HEK293 (cell line): ENCODE measurements around the gene MAML3.

Experiments used
- BCL11A ChIP-seq: fragments of 450-650 bp; formaldehyde crosslinking; IDR thresholded peaks from 2 replicates; pipeline ENCODE4 v1.5.1; 2016; ENCODE audit warnings: low read depth, missing biosample characterization, missing genetic modification characterization
- GLI2 ChIP-seq: fragments of 450-650 bp; formaldehyde crosslinking; IDR thresholded peaks from 2 replicates; pipeline ENCODE4; 2017; ENCODE audit warnings: missing biosample characterization, missing genetic modification characterization, low read depth, borderline replicate concordance
- HOXD13 ChIP-seq: sonication (generic); formaldehyde crosslinking; IDR thresholded peaks from 2 replicates; pipeline ENCODE4 v1.8.0; 2022; ENCODE audit warnings: missing genetic modification reagents, borderline replicate concordance
- MZF1 ChIP-seq: fragments of 450-650 bp; formaldehyde crosslinking; IDR thresholded peaks from 2 replicates; pipeline ENCODE4 v1.5.1; 2017; ENCODE audit warnings: missing biosample characterization, missing genetic modification characterization, borderline replicate concordance
- PRDM2 ChIP-seq: fragments of 450-650 bp; formaldehyde crosslinking; IDR thresholded peaks from 2 replicates; pipeline ENCODE4 v1.5.1; 2016; ENCODE audit warnings: missing biosample characterization, missing genetic modification characterization, borderline replicate concordance
- ZBTB8A ChIP-seq: fragments of 450-650 bp; formaldehyde crosslinking; IDR thresholded peaks from 2 replicates; pipeline ENCODE4 v1.5.1; 2016; ENCODE audit warnings: missing biosample characterization, missing genetic modification characterization
- ZFP69B ChIP-seq: fragments of 450-650 bp; formaldehyde crosslinking; IDR thresholded peaks from 2 replicates; pipeline ENCODE4 v1.5.1; 2016; ENCODE audit warnings: missing biosample characterization, missing genetic modification characterization
- ZNF112 ChIP-seq: fragments of 450-650 bp; formaldehyde crosslinking; IDR thresholded peaks from 2 replicates; pipeline ENCODE4 v1.5.0; 2017; ENCODE audit warnings: missing biosample characterization, missing genetic modification characterization
- ZNF138 ChIP-seq: fragments of 450-650 bp; formaldehyde crosslinking; IDR thresholded peaks from 2 replicates; pipeline ENCODE4 v1.5.1; 2016; ENCODE audit warnings: missing biosample characterization, missing genetic modification characterization, borderline replicate concordance
- ZNF211 ChIP-seq: fragments of 450-650 bp; formaldehyde crosslinking; IDR thresholded peaks from 2 replicates; pipeline ENCODE4 v1.5.1; 2016; ENCODE audit warnings: low read depth, missing biosample characterization, missing genetic modification characterization
- ZNF23 ChIP-seq: fragments of 450-650 bp; formaldehyde crosslinking; IDR thresholded peaks from 2 replicates; pipeline ENCODE4 v1.5.1; 2016; ENCODE audit warnings: missing biosample characterization, missing genetic modification characterization, borderline replicate concordance
- ZNF239 ChIP-seq: fragments of 450-650 bp; formaldehyde crosslinking; IDR thresholded peaks from 2 replicates; pipeline ENCODE4 v1.5.1; 2016; ENCODE audit warnings: missing biosample characterization, missing genetic modification characterization
- ZNF341 ChIP-seq: fragments of 450-650 bp; formaldehyde crosslinking; IDR thresholded peaks from 2 replicates; pipeline ENCODE4; 2016; ENCODE audit warnings: low read depth, missing biosample characterization, missing genetic modification characterization
- ZNF398 ChIP-seq: fragments of 450-650 bp; formaldehyde crosslinking; IDR thresholded peaks from 2 replicates; pipeline ENCODE4 v1.5.1; 2017; ENCODE audit warnings: missing biosample characterization, missing genetic modification characterization
- ZNF426 ChIP-seq: fragments of 450-650 bp; formaldehyde crosslinking; IDR thresholded peaks from 2 replicates; pipeline ENCODE4 v1.5.1; 2017; ENCODE audit warnings: missing biosample characterization, missing genetic modification characterization, mild to moderate bottlenecking, inconsistent platforms, moderate library complexity
- ZNF433 ChIP-seq: fragments of 450-650 bp; formaldehyde crosslinking; IDR thresholded peaks from 2 replicates; pipeline ENCODE4 v1.5.1; 2016; ENCODE audit warnings: missing biosample characterization, missing genetic modification characterization, low read depth
- ZNF449 ChIP-seq: fragments of 450-650 bp; formaldehyde crosslinking; IDR thresholded peaks from 2 replicates; pipeline ENCODE4 v1.5.1; 2017; ENCODE audit warnings: missing biosample characterization, mild to moderate bottlenecking, missing genetic modification characterization, moderate library complexity
- ZNF501 ChIP-seq: fragments of 450-650 bp; formaldehyde crosslinking; IDR thresholded peaks from 2 replicates; pipeline ENCODE4 v1.5.1; 2016; ENCODE audit warnings: missing biosample characterization, missing genetic modification characterization
- ZNF555 ChIP-seq: fragments of 450-650 bp; formaldehyde crosslinking; conservative IDR thresholded peaks from 2 replicates; pipeline ENCODE4 v1.5.1; 2017; ENCODE audit warnings: missing biosample characterization, mild to moderate bottlenecking, missing genetic modification characterization, inconsistent platforms
- ZNF580 ChIP-seq: fragments of 450-650 bp; formaldehyde crosslinking; IDR thresholded peaks from 2 replicates; pipeline ENCODE4 v1.5.1; 2016; ENCODE audit warnings: missing biosample characterization, missing genetic modification characterization
- ZNF768 ChIP-seq: fragments of 450-650 bp; formaldehyde crosslinking; IDR thresholded peaks from 2 replicates; pipeline ENCODE4 v1.5.1; 2018; ENCODE audit warnings: missing biosample characterization, mild to moderate bottlenecking, missing genetic modification characterization
- TF ChIP-seq, protein P1 (sequence below): fragments of 450-650 bp; formaldehyde crosslinking; IDR thresholded peaks from 2 replicates; pipeline ENCODE4 v1.5.1; 2016; ENCODE audit warnings: missing biosample characterization, missing genetic modification characterization
- TF ChIP-seq, protein P2 (sequence below): fragments of 450-650 bp; IDR thresholded peaks from 2 replicates; pipeline ENCODE4 v1.5.1; 2018; ENCODE audit warnings: missing biosample characterization, mild to moderate bottlenecking, missing genetic modification characterization

MAML3 gene

GRCh38 chr4:140049024-140049848 lies 104.7 kb downstream of the MAML3 start (continued):
- TF ChIP-seq, protein P1, sequence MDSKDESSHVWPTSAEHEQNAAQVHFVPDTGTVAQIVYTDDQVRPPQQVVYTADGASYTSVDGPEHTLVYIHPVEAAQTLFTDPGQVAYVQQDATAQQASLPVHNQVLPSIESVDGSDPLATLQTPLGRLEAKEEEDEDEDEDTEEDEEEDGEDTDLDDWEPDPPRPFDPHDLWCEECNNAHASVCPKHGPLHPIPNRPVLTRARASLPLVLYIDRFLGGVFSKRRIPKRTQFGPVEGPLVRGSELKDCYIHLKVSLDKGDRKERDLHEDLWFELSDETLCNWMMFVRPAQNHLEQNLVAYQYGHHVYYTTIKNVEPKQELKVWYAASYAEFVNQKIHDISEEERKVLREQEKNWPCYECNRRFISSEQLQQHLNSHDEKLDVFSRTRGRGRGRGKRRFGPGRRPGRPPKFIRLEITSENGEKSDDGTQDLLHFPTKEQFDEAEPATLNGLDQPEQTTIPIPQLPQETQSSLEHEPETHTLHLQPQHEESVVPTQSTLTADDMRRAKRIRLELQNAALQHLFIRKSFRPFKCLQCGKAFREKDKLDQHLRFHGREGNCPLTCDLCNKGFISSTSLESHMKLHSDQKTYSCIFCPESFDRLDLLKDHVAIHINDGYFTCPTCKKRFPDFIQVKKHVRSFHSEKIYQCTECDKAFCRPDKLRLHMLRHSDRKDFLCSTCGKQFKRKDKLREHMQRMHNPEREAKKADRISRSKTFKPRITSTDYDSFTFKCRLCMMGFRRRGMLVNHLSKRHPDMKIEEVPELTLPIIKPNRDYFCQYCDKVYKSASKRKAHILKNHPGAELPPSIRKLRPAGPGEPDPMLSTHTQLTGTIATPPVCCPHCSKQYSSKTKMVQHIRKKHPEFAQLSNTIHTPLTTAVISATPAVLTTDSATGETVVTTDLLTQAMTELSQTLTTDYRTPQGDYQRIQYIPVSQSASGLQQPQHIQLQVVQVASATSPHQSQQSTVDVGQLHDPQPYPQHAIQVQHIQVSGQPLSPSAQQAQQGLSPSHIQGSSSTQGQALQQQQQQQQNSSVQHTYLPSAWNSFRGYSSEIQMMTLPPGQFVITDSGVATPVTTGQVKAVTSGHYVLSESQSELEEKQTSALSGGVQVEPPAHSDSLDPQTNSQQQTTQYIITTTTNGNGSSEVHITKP (tag by site-specific recombination) = peak; percentile 81
- TF ChIP-seq ZNF555 (tag by site-specific recombination) (no peak), ZNF580 (tag by site-specific recombination) (no peak), ZBTB8A (tag by site-specific recombination) (no peak), ZFP69B (tag by site-specific recombination) (peak; percentile 77), ZNF23 (tag by site-specific recombination) (no peak), ZNF501 (tag by site-specific recombination) (no peak), GLI2 (no peak), ZNF768 (tag by site-specific recombination) (no peak), ZNF433 (tag by site-specific recombination) (no peak), HOXD13 (CRISPR knock-in tag) (no peak), ZNF426 (tag by site-specific recombination) (no peak), PRDM2 (tag by site-specific recombination) (no peak), ZNF398 (peak; percentile 12; the same call in 1 of the 2 replicates), ZNF341 (tag by site-specific recombination) (no peak; the same call in 1 of the 2 replicates), ZNF138 (tag by site-specific recombination) (no peak), ZNF211 (tag by site-specific recombination) (no peak), ZNF112 (tag by site-specific recombination) (no peak), BCL11A (tag by site-specific recombination) (no peak), ZNF239 (no peak), ZNF449 (tag by site-specific recombination) (no peak), MZF1 (tag by site-specific recombination) (peak; percentile 42; the same call in 1 of the 2 replicates)
- TF ChIP-seq, protein P2, sequence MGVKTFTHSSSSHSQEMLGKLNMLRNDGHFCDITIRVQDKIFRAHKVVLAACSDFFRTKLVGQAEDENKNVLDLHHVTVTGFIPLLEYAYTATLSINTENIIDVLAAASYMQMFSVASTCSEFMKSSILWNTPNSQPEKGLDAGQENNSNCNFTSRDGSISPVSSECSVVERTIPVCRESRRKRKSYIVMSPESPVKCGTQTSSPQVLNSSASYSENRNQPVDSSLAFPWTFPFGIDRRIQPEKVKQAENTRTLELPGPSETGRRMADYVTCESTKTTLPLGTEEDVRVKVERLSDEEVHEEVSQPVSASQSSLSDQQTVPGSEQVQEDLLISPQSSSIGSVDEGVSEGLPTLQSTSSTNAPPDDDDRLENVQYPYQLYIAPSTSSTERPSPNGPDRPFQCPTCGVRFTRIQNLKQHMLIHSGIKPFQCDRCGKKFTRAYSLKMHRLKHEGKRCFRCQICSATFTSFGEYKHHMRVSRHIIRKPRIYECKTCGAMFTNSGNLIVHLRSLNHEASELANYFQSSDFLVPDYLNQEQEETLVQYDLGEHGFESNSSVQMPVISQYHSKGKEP (tag by site-specific recombination) = no peak
